CD14-positive monocyte (primary cell): ENCODE data around the gene FRY. TPM values are rescaled to one million over a fixed set of nuclear protein-coding genes. Genes with fewer than 3 reads are reported as not detected.
A peak's percentile ranks its signal among the peaks of the same experiment; 100 is the strongest.

Experiments used
- DNase-seq, 3 donors: peaks; one replicate each; pipeline ENCODE4 v3.0.0-alpha.2; 2011 to 2022
- H2AFZ ChIP-seq: 2 replicates; pipeline ENCODE4 v1.6.0; 2012; ENCODE audit warnings: mild to moderate bottlenecking, low read depth, low read length, inconsistent platforms; ENCODE audit not compliant: insufficient read depth, poor library complexity, severe bottlenecking
- H3K27ac ChIP-seq, 2 donors: 1 replicate in 1 of 2; 2 replicates in 1 of 2; pipeline ENCODE4 v1.5.1; 2012 to 2013; ENCODE audit warnings: low read length in 2 of 2, control low read depth in 1 of 2, inconsistent platforms in 1 of 2, low read depth in 1 of 2, mild to moderate bottlenecking in 1 of 2
- H3K27me3 ChIP-seq, 2 donors: one replicate each; pipeline versions ENCODE4 v1.6.0 to v1.6.1; 2011 to 2013; ENCODE audit warnings: low read length in 2 of 2; ENCODE audit not compliant: control insufficient read depth in 2 of 2, insufficient read depth in 2 of 2
- H3K36me3 ChIP-seq, 2 donors: replicated peaks in 1 of 2; 1 replicate in 1 of 2; 2 replicates in 1 of 2; pipeline versions ENCODE4 v1.5.1 to v1.6.1; 2012 to 2013; ENCODE audit warnings: low read length in 2 of 2, control low read depth in 1 of 2, inconsistent platforms in 1 of 2, mild to moderate bottlenecking in 1 of 2; ENCODE audit not compliant: insufficient read depth in 2 of 2, control insufficient read depth in 1 of 2
- H3K4me1 ChIP-seq, 2 donors: 1 replicate in 1 of 2; 2 replicates in 1 of 2; pipeline versions ENCODE4 v1.5.1 to v1.6.1; 2012 to 2013; ENCODE audit warnings: low read length in 2 of 2, control low read depth in 1 of 2, inconsistent platforms in 1 of 2, mild to moderate bottlenecking in 1 of 2, moderate library complexity in 1 of 2; ENCODE audit not compliant: insufficient read depth in 2 of 2, control insufficient read depth in 1 of 2
- H3K4me2 ChIP-seq: replicated peaks from 2 replicates; pipeline ENCODE3; 2012; ENCODE audit warnings: low read length, moderate library complexity, mild to moderate bottlenecking; ENCODE audit not compliant: poor library complexity, severe bottlenecking; ENCODE audit errors: extremely low read depth
- H3K4me3 ChIP-seq, 3 experiments: fragments of 200-600 bp in 1 of 3; sonication (generic) in 1 of 3; replicated peaks in 1 of 3; 1 replicate in 2 of 3; 2 replicates in 1 of 3; pipeline ENCODE4 v1.5.1; 2011 to 2013; ENCODE audit warnings: low read length in 3 of 3, mild to moderate bottlenecking in 3 of 3, control low read depth in 2 of 3, low read depth in 2 of 3, inconsistent platforms in 1 of 3, moderate library complexity in 1 of 3
- H3K79me2 ChIP-seq: 2 replicates; pipeline ENCODE4 v1.6.0; 2012; ENCODE audit warnings: mild to moderate bottlenecking, control low read depth, inconsistent platforms, low read length, moderate library complexity; ENCODE audit not compliant: insufficient read depth
- H3K9ac ChIP-seq: 2 replicates; pipeline ENCODE4 v1.6.0; 2017; ENCODE audit warnings: low read length, mild to moderate bottlenecking; ENCODE audit not compliant: insufficient read depth, poor library complexity, severe bottlenecking
- H3K9me3 ChIP-seq, 2 donors: replicated peaks in 1 of 2; 1 replicate in 1 of 2; 2 replicates in 1 of 2; pipeline versions ENCODE4 v1.5.1 to v1.6.1; 2012 to 2013; ENCODE audit warnings: low read length in 2 of 2, control low read depth in 1 of 2; ENCODE audit not compliant: control insufficient read depth in 1 of 2, insufficient read depth in 1 of 2
- H4K20me1 ChIP-seq: 2 replicates; pipeline ENCODE4 v1.6.0; 2012; ENCODE audit warnings: mild to moderate bottlenecking, low read length, control low read depth, moderate library complexity; ENCODE audit not compliant: insufficient read depth
- H3K27ac Mint-ChIP-seq, 7 donors: one replicate each; pipeline ENCODE4 v1.8.0; 2020; ENCODE audit warnings: mild to moderate bottlenecking in 7 of 7, mixed read lengths in 7 of 7, moderate library complexity in 6 of 7, inconsistent platforms in 2 of 7
- H3K27me3 Mint-ChIP-seq, 3 donors: one replicate each; pipeline ENCODE4 v1.8.0; 2021 to 2022; ENCODE audit warnings: low read depth in 3 of 3, mild to moderate bottlenecking in 3 of 3, mixed read lengths in 3 of 3, moderate library complexity in 3 of 3, inconsistent platforms in 1 of 3
- H3K36me3 Mint-ChIP-seq, 2 donors: one replicate each; pipeline ENCODE4 v1.8.0; 2020; ENCODE audit warnings: mixed read lengths in 2 of 2, inconsistent platforms in 1 of 2, mild to moderate bottlenecking in 1 of 2
- H3K4me1 Mint-ChIP-seq: one replicate; pipeline ENCODE4 v1.8.0; 2020; ENCODE audit warnings: mild to moderate bottlenecking, mixed read lengths
- H3K4me3 Mint-ChIP-seq, 2 donors: one replicate each; pipeline ENCODE4 v1.8.0; 2020; ENCODE audit warnings: mild to moderate bottlenecking in 2 of 2, mixed read lengths in 2 of 2, moderate library complexity in 1 of 2
- H3K9me3 Mint-ChIP-seq, 7 donors: one replicate each; pipeline ENCODE4 v1.8.0; 2020 to 2022; ENCODE audit warnings: mixed read lengths in 7 of 7, mild to moderate bottlenecking in 6 of 7, moderate library complexity in 6 of 7, inconsistent platforms in 2 of 7
- CTCF ChIP-seq: fragments of 200-600 bp; IDR thresholded peaks from one replicate; pipeline ENCODE4 v1.8.0; 2022; ENCODE audit warnings: antibody characterized with exemption, mild to moderate bottlenecking
- WGBS: methylation state at CpG from one replicate; pipeline ENCODE4 v1.1.5; 2013; ENCODE audit warnings: missing lambda C conversion rate; ENCODE audit not compliant: insufficient coverage; 5-methylcytosine and 5-hydroxymethylcytosine counted together
- intact Hi-C, 2 donors: fragments of 100-400 bp; cut with micrococcal nuclease; formaldehyde crosslinking; loops; one replicate each; pipeline versions ENCODE4 v1.15.0 to v1.15.1; 2023
- polyA plus RNA-seq, 3 donors: library from polyadenylated mRNA; depleted of rRNA in 1 of 3; unstranded in 2 of 3; stranded (reverse) in 1 of 3; fragments of 300-500 nt in 2 of 3; fragments of >200 nt in 1 of 3; fragmentation: Illumina TruSeq in 2 of 3; gene quantifications; 1 replicate in 2 of 3; 2 replicates in 1 of 3; pipeline ENCODE4 v1.2.3, GENCODE V29; 2012 to 2021

Gene FRY
- polyA plus RNA-seq, 3 donors: 3.9 to 31.8 (median 5.0) TPM

- Histone ChIP-seq H3K9ac (no peak overlapping the region), H2AFZ (no peak overlapping the region), H3K27me3 (no peaks in the 10 kb centered on the region), H3K4me1 (no peaks in the 10 kb centered on the region), H3K4me2 (no peak overlapping the region), H4K20me1 (peaks cover 31% of the 10 kb centered on the region), H3K79me2 (peaks cover 85% of the 10 kb centered on the region), H3K9me3 (no peaks in the 10 kb centered on the region), H3K4me3 (no peak overlapping the region), H3K27ac (no peak overlapping the region), H3K36me3 (no peaks in the 10 kb centered on the region)
- Mint-ChIP-seq H3K4me3 (no peak overlapping the region), H3K4me1 (peaks cover 19% of the 10 kb centered on the region), H3K27me3 (no peaks in the 10 kb centered on the region), H3K36me3 (peaks cover 9 to 16% of the 10 kb centered on the region in 2 donors), H3K27ac (peak overlapping the region in 1 of 7 donors; percentile 25), H3K9me3 (peaks cover 0 to 2% (median 0%) of the 10 kb centered on the region in 7 donors)
- TF ChIP-seq CTCF: no peak
- DNase-seq: no peak
- intact Hi-C loops: no loop called here
- no CpG with 5 or more reads among the region's 2 CpGs for WGBS
These were observed 28.0 kb downstream of the FRY start for GRCh38 chr13:32059511-32059984.

- H2AFZ ChIP-seq: no peak overlapping the region
- no peak overlapping the region for H3K4me2 ChIP-seq
- intact Hi-C loops: no loop called here
- peak overlapping the region in 1 of 2 donors; percentile 2 for H3K27ac ChIP-seq
- Mint-ChIP-seq H3K36me3 (peaks cover 9 to 17% of the 10 kb centered on the region in 2 donors), H3K27me3 (no peaks in the 10 kb centered on the region), H3K9me3 (peaks cover 0 to 2% (median 0%) of the 10 kb centered on the region in 7 donors), H3K4me1 (peaks cover 19% of the 10 kb centered on the region), H3K27ac (peak overlapping the region in 3 of 7 donors; percentile 2 to 20 (median 4)), H3K4me3 (no peak overlapping the region)
- peaks cover 0 to under 1% of the 10 kb centered on the region in 2 donors for H3K36me3 ChIP-seq
- H3K4me1 ChIP-seq: no peaks in the 10 kb centered on the region
- no peaks in the 10 kb centered on the region for H3K27me3 ChIP-seq
- 100% methylated on average over 3 of the region's 5 CpGs for WGBS
- no peaks in the 10 kb centered on the region for H3K9me3 ChIP-seq
- peaks cover 87% of the 10 kb centered on the region for H3K79me2 ChIP-seq
- no peak overlapping the region for H3K9ac ChIP-seq
- no peak overlapping the region for H3K4me3 ChIP-seq
- no peak for DNase-seq
- H4K20me1 ChIP-seq: peaks cover 37% of the 10 kb centered on the region
- TF ChIP-seq CTCF: no peak
These were observed 28.9 kb downstream of the FRY start for GRCh38 chr13:32060401-32060878.
